ENCODE measurements around the gene ATP6V1C2. TPM values are rescaled to one million over a fixed set of nuclear protein-coding genes. Genes with fewer than 3 reads are reported as not detected.

The ATP6V1C2 gene
- total RNA-seq, 1 donor from 2014 or later: not detected

- no peaks in the 10 kb centered on the region for H3K9me3 Mint-ChIP-seq (ENCODE audit: low read depth)
- no peak overlapping the region for H3K27ac Mint-ChIP-seq (ENCODE audit: unreplicated experiment)
- H3K36me3 Mint-ChIP-seq (ENCODE audit: low read depth): peaks cover 7% of the 10 kb centered on the region
- DNase-seq (ENCODE audit: low spot score): no peak
- no peak for TF ChIP-seq CTCF (IDR thresholded peaks at IDR 0.05)
- no peak overlapping the region for H3K4me3 Mint-ChIP-seq (ENCODE audit: unreplicated experiment)
- H3K27me3 Mint-ChIP-seq (ENCODE audit: low read depth): no peaks in the 10 kb centered on the region
- H3K4me1 Mint-ChIP-seq (ENCODE audit: low read depth): no peaks in the 10 kb centered on the region
These were observed 55.0 kb downstream of the ATP6V1C2 start for GRCh38 chr2:10776231-10776977.

GRCh38 chr2:10777111-10777841, 55.8 kb downstream of the ATP6V1C2 start:
- no peak overlapping the region for H3K27ac Mint-ChIP-seq (ENCODE audit: unreplicated experiment)
- no peak overlapping the region for H3K4me3 Mint-ChIP-seq (ENCODE audit: unreplicated experiment)
- H3K4me1 Mint-ChIP-seq (ENCODE audit: low read depth): no peaks in the 10 kb centered on the region

GRCh38 chr2:10777842-10778723, 56.7 kb downstream of the ATP6V1C2 start:
- DNase-seq (ENCODE audit: low spot score): no peak
- no peak for TF ChIP-seq CTCF (IDR thresholded peaks at IDR 0.05)
- no peak overlapping the region for H3K4me3 Mint-ChIP-seq (ENCODE audit: unreplicated experiment)

More at GRCh38 chr2:10777111-10777841, 55.8 kb downstream of the ATP6V1C2 start:
- H3K9me3 Mint-ChIP-seq (ENCODE audit: low read depth): no peaks in the 10 kb centered on the region
- peaks cover 7% of the 10 kb centered on the region for H3K36me3 Mint-ChIP-seq (ENCODE audit: low read depth)
- no peak for DNase-seq (ENCODE audit: low spot score)
- no peak for TF ChIP-seq CTCF (IDR thresholded peaks at IDR 0.05)
- no peaks in the 10 kb centered on the region for H3K27me3 Mint-ChIP-seq (ENCODE audit: low read depth)

DNA sequence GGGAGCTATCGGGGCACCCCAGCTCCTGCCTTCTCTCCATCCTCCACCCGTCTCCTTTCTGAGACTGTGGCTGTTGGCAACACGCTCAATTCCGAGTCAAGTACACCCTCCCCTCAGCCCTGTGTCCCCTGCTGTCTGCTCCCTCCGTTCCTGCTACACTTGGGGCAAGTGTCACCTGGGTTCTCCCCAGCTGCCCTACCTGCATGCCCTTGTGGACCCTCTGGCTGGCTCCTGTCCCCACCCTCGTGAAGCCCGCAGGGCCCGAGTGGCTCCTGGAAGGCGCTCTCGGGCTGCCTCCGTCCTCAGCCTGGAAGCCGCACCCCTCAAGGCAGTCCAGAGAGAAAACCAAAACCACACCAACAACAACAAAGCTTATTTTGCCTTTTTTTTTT, 57.3 kb downstream of the ATP6V1C2 start:
- peaks cover 13% of the 10 kb centered on the region for H3K36me3 Mint-ChIP-seq (ENCODE audit: low read depth)
- no peak overlapping the region for H3K27ac Mint-ChIP-seq (ENCODE audit: unreplicated experiment)
- no peak overlapping the region for H3K4me3 Mint-ChIP-seq (ENCODE audit: unreplicated experiment)
- peaks cover 11% of the 10 kb centered on the region for H3K4me1 Mint-ChIP-seq (ENCODE audit: low read depth)
- DNase-seq (ENCODE audit: low spot score): no peak
- TF ChIP-seq CTCF (IDR thresholded peaks at IDR 0.05): no peak
- H3K9me3 Mint-ChIP-seq (ENCODE audit: low read depth): no peaks in the 10 kb centered on the region
- no peaks in the 10 kb centered on the region for H3K27me3 Mint-ChIP-seq (ENCODE audit: low read depth)

More at GRCh38 chr2:10777842-10778723, 56.7 kb downstream of the ATP6V1C2 start:
- H3K4me1 Mint-ChIP-seq (ENCODE audit: low read depth): peaks cover 4% of the 10 kb centered on the region
- H3K27ac Mint-ChIP-seq (ENCODE audit: unreplicated experiment): no peak overlapping the region
- no peaks in the 10 kb centered on the region for H3K27me3 Mint-ChIP-seq (ENCODE audit: low read depth)
- H3K9me3 Mint-ChIP-seq (ENCODE audit: low read depth): no peaks in the 10 kb centered on the region
- H3K36me3 Mint-ChIP-seq (ENCODE audit: low read depth): peaks cover 10% of the 10 kb centered on the region
